AG09319 (cell line): ENCODE data around the gene MED26.

Experiments
- DNase-seq: peaks from one replicate; pipeline ENCODE4 v3.0.0-alpha.2; 2010; ENCODE audit warnings: low read depth; ENCODE audit errors: extremely low read depth
- TF ChIP-seq, protein P1 (sequence below): IDR thresholded peaks from 2 replicates; pipeline ENCODE4 v1.5.1; 2011; ENCODE audit warnings: low read depth, mild to moderate bottlenecking, inconsistent platforms, low read length, moderate library complexity

Gene MED26

DNA sequence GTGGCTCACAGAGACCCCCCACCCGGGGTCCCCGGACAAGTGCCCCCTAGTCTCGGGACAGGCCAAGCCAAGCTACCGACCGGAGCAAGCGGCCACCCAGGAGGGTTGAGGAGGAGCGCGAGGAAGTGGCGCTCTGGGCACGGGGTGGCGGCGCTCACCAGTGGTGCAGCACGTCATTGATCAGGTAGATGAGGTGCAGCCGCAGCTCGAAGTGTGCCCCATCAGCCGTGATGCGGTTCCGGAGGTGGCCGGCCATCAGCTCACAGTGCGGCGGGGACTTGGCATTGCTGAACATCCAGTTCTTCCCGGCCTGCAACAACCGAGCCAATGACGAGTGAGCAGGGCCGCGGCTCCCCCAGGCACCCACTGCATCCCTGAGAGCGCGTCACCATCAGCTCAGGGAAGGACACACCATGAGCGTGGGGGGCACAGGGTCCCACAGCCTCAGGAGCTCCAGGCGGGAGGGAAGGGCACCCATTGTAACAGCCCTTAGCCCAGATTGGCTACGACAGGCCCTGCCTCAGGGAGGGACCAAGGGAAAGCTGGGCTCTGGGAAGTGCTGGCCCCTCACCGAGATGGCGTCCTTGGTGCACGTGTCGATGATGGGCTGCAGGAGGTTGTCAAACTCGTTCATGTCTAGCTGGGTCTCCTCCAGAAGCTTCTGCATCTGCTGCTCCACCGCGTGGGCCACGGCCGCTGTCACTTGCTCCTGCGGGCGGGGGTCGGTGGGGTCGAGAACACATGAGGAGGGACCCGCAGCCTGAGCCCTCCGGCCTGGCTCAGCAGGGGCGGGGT is 95.4 kb downstream of the MED26 start:
- DNase-seq, result no peak
- TF ChIP-seq, protein P1, sequence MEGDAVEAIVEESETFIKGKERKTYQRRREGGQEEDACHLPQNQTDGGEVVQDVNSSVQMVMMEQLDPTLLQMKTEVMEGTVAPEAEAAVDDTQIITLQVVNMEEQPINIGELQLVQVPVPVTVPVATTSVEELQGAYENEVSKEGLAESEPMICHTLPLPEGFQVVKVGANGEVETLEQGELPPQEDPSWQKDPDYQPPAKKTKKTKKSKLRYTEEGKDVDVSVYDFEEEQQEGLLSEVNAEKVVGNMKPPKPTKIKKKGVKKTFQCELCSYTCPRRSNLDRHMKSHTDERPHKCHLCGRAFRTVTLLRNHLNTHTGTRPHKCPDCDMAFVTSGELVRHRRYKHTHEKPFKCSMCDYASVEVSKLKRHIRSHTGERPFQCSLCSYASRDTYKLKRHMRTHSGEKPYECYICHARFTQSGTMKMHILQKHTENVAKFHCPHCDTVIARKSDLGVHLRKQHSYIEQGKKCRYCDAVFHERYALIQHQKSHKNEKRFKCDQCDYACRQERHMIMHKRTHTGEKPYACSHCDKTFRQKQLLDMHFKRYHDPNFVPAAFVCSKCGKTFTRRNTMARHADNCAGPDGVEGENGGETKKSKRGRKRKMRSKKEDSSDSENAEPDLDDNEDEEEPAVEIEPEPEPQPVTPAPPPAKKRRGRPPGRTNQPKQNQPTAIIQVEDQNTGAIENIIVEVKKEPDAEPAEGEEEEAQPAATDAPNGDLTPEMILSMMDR, result no peak

DNA sequence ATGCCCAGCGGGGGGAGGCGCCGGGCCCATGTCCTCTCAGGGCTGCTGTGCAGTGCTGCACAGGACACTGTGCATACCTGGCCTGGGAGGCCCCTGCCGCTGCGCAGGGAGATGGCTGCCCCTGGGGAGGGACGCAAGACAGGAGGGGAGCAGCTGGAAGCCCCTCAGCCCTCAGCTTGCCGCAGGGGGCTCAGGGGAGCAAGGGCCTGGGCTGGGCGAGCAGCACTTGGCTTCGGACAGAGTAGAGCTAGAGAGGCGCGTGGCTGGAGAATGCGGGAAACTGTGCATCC is 96.7 kb downstream of the MED26 start:
- no peak for DNase-seq
- TF ChIP-seq, protein P1, result no peak

DNA sequence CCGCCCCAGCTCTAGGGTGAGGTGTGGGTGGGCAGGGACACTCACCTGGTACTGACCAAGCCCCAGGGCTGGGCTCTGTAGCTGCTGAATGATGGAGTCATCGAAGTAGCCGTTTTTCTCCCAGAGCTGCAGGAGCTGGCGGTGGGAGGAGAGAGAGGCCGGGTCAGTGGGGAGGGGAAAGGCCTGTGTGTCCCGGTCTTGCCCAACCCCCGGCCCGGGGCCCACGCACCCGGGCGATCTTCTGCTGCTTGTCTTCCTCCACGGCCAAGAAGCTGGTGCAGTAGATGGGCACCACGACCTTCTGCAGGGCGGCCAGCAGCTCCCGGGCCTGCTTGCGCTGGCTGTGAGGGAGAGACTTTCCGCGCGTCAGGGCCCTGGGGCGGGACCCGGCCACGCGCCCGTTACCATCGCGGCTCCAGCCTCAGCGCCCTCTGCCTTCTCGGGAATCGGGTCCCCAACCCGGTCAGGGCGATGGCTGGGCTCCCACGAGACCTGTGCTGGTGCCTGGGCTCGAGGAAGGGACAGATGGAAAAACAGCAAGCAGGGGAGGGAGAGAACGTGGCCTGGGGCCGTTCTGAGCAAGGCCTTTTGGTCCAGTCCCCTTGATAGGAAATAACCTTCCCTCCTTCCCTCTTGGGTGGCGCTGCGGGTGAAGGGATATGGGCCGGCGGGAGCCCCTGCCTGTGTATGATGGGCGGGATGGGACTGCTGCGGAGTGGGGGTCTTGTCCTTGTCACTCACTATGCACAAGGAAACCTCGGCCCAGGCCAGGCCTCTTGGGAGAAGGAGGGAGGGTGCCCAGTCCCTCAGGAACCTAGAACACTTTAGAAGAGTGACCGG is 97.2 kb downstream of the MED26 start:
- TF ChIP-seq, protein P1, result no peak
- no peak for DNase-seq

DNA sequence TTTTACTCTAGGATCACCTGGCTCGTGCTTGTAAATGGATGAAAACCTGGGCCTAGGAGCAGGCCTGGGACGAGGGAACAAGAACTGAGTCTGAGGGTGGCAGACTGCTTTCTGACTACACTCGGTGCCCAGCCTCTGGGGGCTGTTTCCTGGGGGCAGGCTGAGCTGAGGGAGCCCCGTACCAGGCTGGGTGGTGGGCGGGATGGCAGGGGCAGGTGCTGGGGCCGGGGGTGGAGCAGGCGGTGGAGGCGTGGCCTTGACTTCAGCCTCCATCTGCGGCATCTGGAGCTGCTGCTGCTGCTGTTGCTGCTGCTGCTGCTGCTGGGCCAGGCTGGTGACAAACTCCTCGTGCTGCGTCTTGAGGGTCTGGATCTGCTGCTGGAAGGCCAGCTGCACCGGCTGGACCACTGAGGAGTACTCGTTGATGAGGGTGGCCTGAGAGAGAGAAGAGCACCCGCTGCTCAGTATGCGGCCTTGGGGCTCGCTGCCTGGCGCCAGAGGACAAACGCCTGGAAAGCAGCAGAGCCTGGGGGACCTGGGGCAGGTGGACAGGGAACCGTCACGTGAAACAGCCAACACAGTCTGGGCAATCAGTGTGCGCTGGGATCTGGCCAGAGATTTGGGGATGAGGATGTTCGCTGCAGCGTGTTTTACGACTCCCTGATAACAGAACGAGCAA is 98.4 kb downstream of the MED26 start:
- DNase-seq, result no peak
- TF ChIP-seq, protein P1, result no peak

DNA sequence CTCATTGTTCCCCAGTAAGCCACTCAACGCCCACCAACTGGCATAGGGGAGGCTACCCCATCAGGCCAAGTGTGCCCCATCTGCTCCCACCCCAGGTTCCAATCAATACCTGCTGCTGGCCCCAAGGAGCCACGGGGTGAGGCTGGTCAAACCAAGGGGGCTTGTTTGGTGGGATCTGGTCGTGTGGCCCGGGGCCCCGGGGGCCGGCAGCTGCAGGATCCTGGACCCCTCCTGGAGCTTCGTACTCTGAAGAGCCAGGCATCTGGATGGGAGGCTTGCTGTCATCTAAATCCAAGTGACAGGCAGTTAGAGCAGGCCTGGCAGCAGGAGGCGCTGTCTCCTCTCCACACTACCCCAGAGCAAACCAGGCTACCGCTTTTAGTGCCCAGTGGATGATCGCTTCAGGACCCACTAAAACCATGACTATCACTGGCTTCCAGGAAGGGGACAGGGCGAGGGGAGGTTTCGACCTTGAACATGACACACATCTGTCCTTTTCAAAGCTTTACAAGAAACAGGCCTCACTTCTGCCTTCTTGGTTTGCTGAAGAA is 100.0 kb downstream of the MED26 start:
- DNase-seq, result no peak
- TF ChIP-seq, protein P1, result peak; percentile 28

DNA sequence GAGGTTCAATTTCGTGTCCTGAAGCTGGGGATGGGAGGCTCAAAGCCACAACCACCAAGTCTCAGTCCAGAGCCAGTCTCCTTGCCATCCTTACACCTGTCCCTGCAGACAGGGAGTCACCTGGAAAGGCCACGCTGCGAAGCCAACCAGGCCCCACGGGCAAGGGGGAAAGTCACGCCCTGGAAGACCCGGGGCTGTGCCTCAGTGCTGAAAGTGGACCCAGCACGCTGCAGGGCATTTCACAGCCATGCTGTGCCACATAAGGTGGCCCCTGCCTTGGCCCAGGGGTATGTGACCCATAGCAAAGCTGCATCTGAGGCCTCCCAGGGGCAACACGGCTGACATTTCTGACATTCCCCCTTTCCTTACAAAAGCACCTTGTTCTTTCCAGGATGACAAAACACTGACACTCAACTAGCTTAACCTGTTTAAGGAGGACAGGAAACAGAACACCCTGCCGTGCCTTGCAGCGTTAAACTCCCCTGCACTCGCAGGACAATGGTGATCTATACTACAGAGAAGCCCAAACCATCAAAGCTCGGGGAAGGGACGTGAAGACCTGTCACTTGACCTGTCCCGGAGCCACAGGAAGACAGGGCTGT is 100.6 kb downstream of the MED26 start:
- TF ChIP-seq, protein P1, result no peak
- no peak for DNase-seq
